HCT116 (cell line): ENCODE measurements around the gene FAM167B. TPM values are rescaled to one million over a fixed set of nuclear protein-coding genes. Genes with fewer than 3 reads are reported as not detected.
"Not testable (repeated sequence)": the region's sequence is repeated elsewhere in the genome, so short reads cannot be mapped to it uniquely, and the experiment has no call there.

Source experiments
- ATAC-seq: fragments of 200-7000 bp; cut with Tn5 transposase; 2 replicates; pipeline ENCODE4 v1.9.1; 2020; ENCODE audit warnings: mild to moderate bottlenecking, moderate library complexity
- BruUV-seq: library from RNA; stranded (reverse); fragments of 400-500 nt; replicated peaks from 2 replicates; lab custom pipeline; 2021; lab: Mats Ljungman, UMichigan
- CTCF ChIA-PET: fragments of 300-600 bp; sonication (Branson Sonifier 250); formaldehyde crosslinking; loops from one replicate; lab custom pipeline; 2021; ENCODE audit warnings: antibody characterized with exemption; lab: Charles Lee
- POLR2A ChIA-PET: fragments of 300-600, 350-600 bp; sonication (Branson Sonifier 250); formaldehyde crosslinking; loops from one replicate; lab custom pipeline; 2021; ENCODE audit warnings: antibody characterized with exemption; lab: Charles Lee
- RAD21 ChIA-PET, 2 experiments: fragments of 300-600 bp; sonication (Branson Sonifier 250); formaldehyde crosslinking; loops; one replicate each; lab custom pipeline; 2023; ENCODE audit warnings: low total read pairs in 2 of 2; ENCODE audit not compliant: uncharacterized antibody in 2 of 2, unreplicated experiment in 2 of 2, low non-redundant PET in 1 of 2; lab: Charles Lee
- DNase-seq: peaks from one replicate; pipeline ENCODE4 v3.0.0-alpha.2; 2010; ENCODE audit warnings: low read depth, low spot score
- H2AFZ ChIP-seq: fragments of 200-600 bp; shearing (Covaris generic), sonication (generic); 2 replicates; pipeline ENCODE4 v1.6.1; 2017; ENCODE audit warnings: low read depth, mixed run types, mixed read lengths, antibody characterized with exemption, low read length; ENCODE audit not compliant: poor library complexity, severe bottlenecking
- H3K27ac ChIP-seq: 2 replicates; pipeline ENCODE4 v1.5.1; 2012; ENCODE audit warnings: low read depth, low read length
- H3K27me3 ChIP-seq: fragments of 200-600 bp; sonication (generic); 2 replicates; pipeline ENCODE4 v1.6.1; 2016; ENCODE audit warnings: mixed run types, low read length, mixed read lengths; ENCODE audit not compliant: insufficient read depth
- H3K36me3 ChIP-seq, 2 experiments: fragments of 200-500 bp in 1 of 2; fragments of 200-600 bp in 1 of 2; sonication (Bioruptor generic) in 1 of 2; sonication (generic) in 1 of 2; 2 replicates each; pipeline versions ENCODE4 v1.5.1 to v1.6.1; 2014 to 2016; ENCODE audit warnings: low read length in 2 of 2, inconsistent platforms in 1 of 2, mixed read lengths in 1 of 2, mixed run types in 1 of 2; ENCODE audit not compliant: insufficient read depth in 2 of 2, control insufficient read depth in 1 of 2
- H3K4me1 ChIP-seq, 2 experiments: fragments of 200-600 bp in 1 of 2; sonication (generic) in 1 of 2; 2 replicates each; pipeline versions ENCODE4 v1.5.1 to v1.6.1; 2012 to 2017; ENCODE audit warnings: low read length in 2 of 2, inconsistent platforms in 1 of 2, mild to moderate bottlenecking in 1 of 2, mixed read lengths in 1 of 2, mixed run types in 1 of 2, moderate library complexity in 1 of 2; ENCODE audit not compliant: insufficient read depth in 2 of 2, control insufficient read depth in 1 of 2
- H3K4me2 ChIP-seq: fragments of 200-600 bp; sonication (generic); 2 replicates; pipeline ENCODE4 v1.6.1; 2017; ENCODE audit warnings: mixed run types, low read length, mixed read lengths
- H3K4me3 ChIP-seq, 2 experiments: fragments of 200-600 bp in 1 of 2; sonication (generic) in 1 of 2; replicated peaks in 1 of 2; 2 replicates each; pipeline ENCODE4 v1.5.1; 2011 to 2016; ENCODE audit warnings: low read length in 2 of 2, control low read depth in 1 of 2, low read depth in 1 of 2, mild to moderate bottlenecking in 1 of 2, mixed read lengths in 1 of 2, mixed run types in 1 of 2
- H3K79me2 ChIP-seq: fragments of 200-600 bp; sonication (generic); 2 replicates; pipeline ENCODE4 v1.6.1; 2017; ENCODE audit warnings: mild to moderate bottlenecking, mixed run types, low read length, moderate library complexity, mixed read lengths; ENCODE audit not compliant: insufficient read depth
- H3K9ac ChIP-seq: fragments of 200-600 bp; sonication (generic); 2 replicates; pipeline ENCODE4 v1.6.1; 2016; ENCODE audit warnings: low read length, mixed read lengths
- H3K9me2 ChIP-seq: fragments of 200-600 bp; sonication (generic), shearing (Covaris generic); 2 replicates; pipeline ENCODE4 v1.6.1; 2017; ENCODE audit warnings: mixed run types, mild to moderate bottlenecking, moderate library complexity; ENCODE audit not compliant: insufficient read depth
- H3K9me3 ChIP-seq, 2 experiments: fragments of 200-500 bp in 1 of 2; fragments of 200-600 bp in 1 of 2; sonication (Bioruptor generic) in 1 of 2; sonication (generic) in 1 of 2; 2 replicates each; pipeline ENCODE4 v1.6.1; 2014 to 2017; ENCODE audit warnings: low read length in 2 of 2, mixed read lengths in 2 of 2, inconsistent platforms in 1 of 2, low read depth in 1 of 2, mild to moderate bottlenecking in 1 of 2, mixed run types in 1 of 2, moderate library complexity in 1 of 2; ENCODE audit not compliant: control insufficient read depth in 1 of 2, insufficient read depth in 1 of 2
- H4K20me1 ChIP-seq: fragments of 200-600 bp; sonication (generic), shearing (Covaris generic); 2 replicates; pipeline ENCODE4 v1.6.1; 2017; ENCODE audit warnings: mixed run types, mild to moderate bottlenecking, moderate library complexity; ENCODE audit not compliant: insufficient read depth
- EGR1 ChIP-seq: IDR thresholded peaks from 2 replicates; pipeline ENCODE4 v1.6.1; 2012; ENCODE audit warnings: low read depth
- ELF1 ChIP-seq: IDR thresholded peaks from 2 replicates; pipeline ENCODE4 v1.6.1; 2012; ENCODE audit warnings: low read depth, borderline replicate concordance
- EZH2phosphoT487 ChIP-seq: fragments of 200-600 bp; IDR thresholded peaks from 2 replicates; pipeline ENCODE4 v1.6.1; 2018; ENCODE audit warnings: antibody characterized with exemption, borderline replicate concordance
- FOSL1 ChIP-seq: IDR thresholded peaks from 2 replicates; pipeline ENCODE4 v1.6.1; 2012; ENCODE audit warnings: low read depth
- MAX ChIP-seq: IDR thresholded peaks from 2 replicates; pipeline ENCODE4 v1.6.1; 2012
- POLR2A ChIP-seq: IDR thresholded peaks from 2 replicates; pipeline ENCODE4 v1.7.0; 2011; ENCODE audit warnings: borderline replicate concordance; ENCODE audit not compliant: insufficient read depth, insufficient read length; ENCODE audit errors: extremely low read depth
- RAD21 ChIP-seq: IDR thresholded peaks from 2 replicates; pipeline ENCODE4 v1.6.1; 2012; ENCODE audit warnings: low read depth, mild to moderate bottlenecking
- SIN3A ChIP-seq: IDR thresholded peaks from 2 replicates; pipeline ENCODE4 v1.6.1; 2012; ENCODE audit warnings: low read depth
- SRF ChIP-seq: IDR thresholded peaks from 2 replicates; pipeline ENCODE4 v1.6.1; 2012; ENCODE audit warnings: low read depth
- TCF7L2 ChIP-seq: IDR thresholded peaks from 2 replicates; pipeline ENCODE4 v1.7.0; 2011; ENCODE audit warnings: borderline replicate concordance, inconsistent platforms; ENCODE audit not compliant: insufficient read depth, insufficient read length; ENCODE audit errors: extremely low read depth
- YY1 ChIP-seq: IDR thresholded peaks from 2 replicates; pipeline ENCODE4 v1.6.1; 2011; ENCODE audit warnings: low read length, low read depth, moderate library complexity, mild to moderate bottlenecking; ENCODE audit not compliant: insufficient replicate concordance; ENCODE audit errors: extremely low read depth
- intact Hi-C: fragments of 100-400 bp; cut with micrococcal nuclease; formaldehyde crosslinking; loops from 2 replicates; pipeline ENCODE4 v1.10.0; 2022
- total RNA-seq: library from RNA; stranded (reverse); gene quantifications from one replicate; pipeline ENCODE4 v1.2.1, GENCODE V29; 2021; ENCODE audit not compliant: unreplicated experiment
- TF ChIP-seq, protein P1 (sequence below): IDR thresholded peaks from 2 replicates; pipeline ENCODE4 v1.6.1; 2012; ENCODE audit warnings: low read depth
- TF ChIP-seq, protein P2 (sequence below): IDR thresholded peaks from 2 replicates; pipeline ENCODE4 v1.6.1; 2012

FAM167B gene
- total RNA-seq, 1 experiment from 2014 or later = 0.42 TPM

DNA sequence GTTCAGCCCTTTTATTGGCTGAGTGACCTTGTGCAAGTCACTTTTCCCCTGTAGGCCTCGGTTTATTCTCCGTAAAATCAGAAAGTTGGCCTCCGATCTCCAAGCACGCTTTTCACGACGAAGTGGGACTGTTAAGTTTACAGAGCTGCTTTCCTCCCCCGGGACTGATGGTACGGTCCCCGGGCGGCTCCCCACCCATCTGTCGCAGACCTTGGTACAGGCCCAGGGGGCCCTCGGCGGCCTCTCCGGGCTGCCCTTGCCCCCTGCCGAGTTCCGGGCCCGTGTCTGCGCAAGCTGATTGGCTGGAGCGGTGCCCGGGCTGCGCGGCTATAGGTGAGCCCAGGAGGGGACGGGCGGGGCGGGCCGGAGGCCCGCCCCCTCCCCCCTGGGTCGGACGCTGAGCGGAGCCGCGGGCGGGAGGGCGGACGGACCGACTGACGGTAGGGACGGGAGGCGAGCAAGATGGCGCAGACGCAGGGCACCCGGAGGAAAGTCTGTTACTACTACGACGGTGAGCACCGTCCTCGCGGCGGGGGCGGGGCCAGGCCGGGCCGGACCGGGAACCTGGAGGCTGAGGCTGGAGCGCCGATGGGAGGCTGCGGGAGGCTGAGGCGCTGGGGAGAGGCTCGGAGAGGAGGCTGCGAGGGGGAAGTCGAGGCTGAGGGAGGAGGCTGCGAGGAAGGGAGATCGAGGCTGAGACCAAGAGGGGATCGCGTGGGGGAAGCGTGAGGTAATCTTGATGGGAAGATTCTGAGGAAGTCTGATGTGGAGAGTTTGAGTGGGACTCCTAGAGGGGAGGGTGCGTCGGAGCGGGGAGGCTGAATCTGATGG, 44.9 kb downstream of the FAM167B start, which contains the start of gene HDAC1 (continued):
- no peak for TF ChIP-seq EZH2phosphoT487
- no peak for TF ChIP-seq FOSL1
- peak; percentile 62 for TF ChIP-seq POLR2A
- no peak for TF ChIP-seq SRF
- no peak for TF ChIP-seq RAD21
- no peak for TF ChIP-seq ELF1
- no peak for TF ChIP-seq SIN3A
- TF ChIP-seq, protein P1, sequence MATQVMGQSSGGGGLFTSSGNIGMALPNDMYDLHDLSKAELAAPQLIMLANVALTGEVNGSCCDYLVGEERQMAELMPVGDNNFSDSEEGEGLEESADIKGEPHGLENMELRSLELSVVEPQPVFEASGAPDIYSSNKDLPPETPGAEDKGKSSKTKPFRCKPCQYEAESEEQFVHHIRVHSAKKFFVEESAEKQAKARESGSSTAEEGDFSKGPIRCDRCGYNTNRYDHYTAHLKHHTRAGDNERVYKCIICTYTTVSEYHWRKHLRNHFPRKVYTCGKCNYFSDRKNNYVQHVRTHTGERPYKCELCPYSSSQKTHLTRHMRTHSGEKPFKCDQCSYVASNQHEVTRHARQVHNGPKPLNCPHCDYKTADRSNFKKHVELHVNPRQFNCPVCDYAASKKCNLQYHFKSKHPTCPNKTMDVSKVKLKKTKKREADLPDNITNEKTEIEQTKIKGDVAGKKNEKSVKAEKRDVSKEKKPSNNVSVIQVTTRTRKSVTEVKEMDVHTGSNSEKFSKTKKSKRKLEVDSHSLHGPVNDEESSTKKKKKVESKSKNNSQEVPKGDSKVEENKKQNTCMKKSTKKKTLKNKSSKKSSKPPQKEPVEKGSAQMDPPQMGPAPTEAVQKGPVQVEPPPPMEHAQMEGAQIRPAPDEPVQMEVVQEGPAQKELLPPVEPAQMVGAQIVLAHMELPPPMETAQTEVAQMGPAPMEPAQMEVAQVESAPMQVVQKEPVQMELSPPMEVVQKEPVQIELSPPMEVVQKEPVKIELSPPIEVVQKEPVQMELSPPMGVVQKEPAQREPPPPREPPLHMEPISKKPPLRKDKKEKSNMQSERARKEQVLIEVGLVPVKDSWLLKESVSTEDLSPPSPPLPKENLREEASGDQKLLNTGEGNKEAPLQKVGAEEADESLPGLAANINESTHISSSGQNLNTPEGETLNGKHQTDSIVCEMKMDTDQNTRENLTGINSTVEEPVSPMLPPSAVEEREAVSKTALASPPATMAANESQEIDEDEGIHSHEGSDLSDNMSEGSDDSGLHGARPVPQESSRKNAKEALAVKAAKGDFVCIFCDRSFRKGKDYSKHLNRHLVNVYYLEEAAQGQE = no peak
- TF ChIP-seq YY1 = peak; percentile 81
- 0 out of 2 replicates have a peak, but pooled peaks have one; percentile 31 for TF ChIP-seq EGR1
- TF ChIP-seq, protein P2, sequence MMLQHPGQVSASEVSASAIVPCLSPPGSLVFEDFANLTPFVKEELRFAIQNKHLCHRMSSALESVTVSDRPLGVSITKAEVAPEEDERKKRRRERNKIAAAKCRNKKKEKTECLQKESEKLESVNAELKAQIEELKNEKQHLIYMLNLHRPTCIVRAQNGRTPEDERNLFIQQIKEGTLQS = no peak
- peak; percentile 35 for TF ChIP-seq TCF7L2
- TF ChIP-seq MAX = peak; percentile 83

GRCh38 chr1:32298211-32298610, 51.2 kb downstream of the FAM167B start:
- peaks cover 89% of the 10 kb centered on the region for H3K79me2 ChIP-seq
- peaks cover 7 to 12% of the 10 kb centered on the region in 2 experiments; a peak in 3 of 4 replicates for H3K36me3 ChIP-seq
- H3K4me3 ChIP-seq, DNase-seq, RAD21 ChIA-PET, H3K4me1 ChIP-seq, H3K27me3 ChIP-seq, H3K4me2 ChIP-seq, CTCF ChIA-PET, intact Hi-C loops, ATAC-seq, H4K20me1 ChIP-seq, BruUV-seq, H3K9me3 ChIP-seq, POLR2A ChIA-PET, H3K9me2 ChIP-seq, H3K9ac ChIP-seq, H2AFZ ChIP-seq, H3K27ac ChIP-seq: not testable (repeated sequence)
